Thyroid gland (tissue), 4 donors: ENCODE data around the gene PRDM2.

Experiments used
- CTCF ChIP-seq, 6 experiments: fragments of 200-600 bp in 3 of 6; fragments of 450-650 bp in 3 of 6; sonication (generic) in 3 of 6; IDR thresholded peaks; one replicate each; pipeline ENCODE4 v1.5.1; 2016 to 2019; ENCODE audit warnings: antibody characterized with exemption in 6 of 6, mild to moderate bottlenecking in 2 of 6, inconsistent platforms in 1 of 6, moderate library complexity in 1 of 6
- POLR2A ChIP-seq, 2 donors: fragments of 450-650 bp; IDR thresholded peaks; one replicate each; pipeline ENCODE4 v1.6.1; 2017; ENCODE audit warnings: antibody characterized with exemption in 2 of 2, mild to moderate bottlenecking in 2 of 2, moderate library complexity in 1 of 2

GRCh38 chr1:13701271-13701640 lies 1.3 kb downstream of the PRDM2 start:
- TF ChIP-seq POLR2A (IDR thresholded peaks at IDR 0.05) (no peak), CTCF (IDR thresholded peaks at IDR 0.05) (no peak)
